Kidney epithelial cell (primary cell): Measurements from ENCODE around the gene NUF2. TPM values are rescaled to one million over a fixed set of nuclear protein-coding genes. Genes with fewer than 3 reads are reported as not detected.
A peak's percentile ranks its signal among the peaks of the same experiment; 100 is the strongest.
"Not testable (repeated sequence)": the region's sequence is repeated elsewhere in the genome, so short reads cannot be mapped to it uniquely, and the experiment has no call there.

ENCODE experiments used
- DNase-seq: peaks from one replicate; pipeline ENCODE4 v3.0.0-alpha.2; 2010; ENCODE audit warnings: low read depth
- H3K27me3 ChIP-seq: 2 replicates; pipeline ENCODE4 v1.6.0; 2011; ENCODE audit warnings: low read length; ENCODE audit not compliant: control insufficient read depth, insufficient read depth
- H3K36me3 ChIP-seq: 2 replicates; pipeline ENCODE4 v1.5.1; 2011; ENCODE audit warnings: low read length; ENCODE audit not compliant: control insufficient read depth, insufficient read depth
- H3K4me3 ChIP-seq: 2 replicates; pipeline ENCODE4 v1.5.1; 2011; ENCODE audit warnings: low read depth, mild to moderate bottlenecking, control low read depth, low read length
- CTCF ChIP-seq: IDR thresholded peaks from 2 replicates; pipeline ENCODE4 v1.5.1; 2011; ENCODE audit warnings: mild to moderate bottlenecking, moderate library complexity, low read length, control low read depth, inconsistent platforms; ENCODE audit not compliant: insufficient read depth, poor library complexity, severe bottlenecking
- total RNA-seq: library from RNA; depleted of rRNA; stranded (reverse); fragments of >200 nt; gene quantifications from 2 replicates; pipeline ENCODE4 v1.2.3, GENCODE V29; 2015

Gene NUF2
- 3.6 and 6.8 TPM in 2 replicates for total RNA-seq

- peak; percentile 90 for DNase-seq
- H3K27me3 ChIP-seq = no peaks in the 10 kb centered on the region
- H3K4me3 ChIP-seq = peak within 1 kb of the TSS; percentile 94
- no peaks in the 10 kb centered on the region for H3K36me3 ChIP-seq
- TF ChIP-seq CTCF = no peak
These were observed at the start of gene NUF2 for GRCh38 chr1:163321311-163322305. Gene NUF2, plus strand, starts transcription at chr1:163321954. Its CDS starts 4,098 bp downstream, at chr1:163326052.

GRCh38 chr1:163273766-163274441 lies 47.9 kb upstream of the NUF2 start:
- Histone ChIP-seq H3K36me3 (no peaks in the 10 kb centered on the region), H3K4me3 (no peak overlapping the region), H3K27me3 (no peaks in the 10 kb centered on the region)
- peak; percentile 80 for DNase-seq
- TF ChIP-seq CTCF = no peak

- peak; percentile 21 for DNase-seq
These were observed 46.5 kb upstream of the NUF2 start for GRCh38 chr1:163275222-163275621.

GRCh38 chr1:163278602-163279001 lies 43.2 kb upstream of the NUF2 start:
- no peak for TF ChIP-seq CTCF

More at GRCh38 chr1:163275222-163275621, 46.5 kb upstream of the NUF2 start:
- Histone ChIP-seq H3K36me3 (no peaks in the 10 kb centered on the region), H3K4me3 (no peak overlapping the region), H3K27me3 (no peaks in the 10 kb centered on the region)
- TF ChIP-seq CTCF = no peak

GRCh38 chr1:163284867-163285266 lies 36.9 kb upstream of the NUF2 start:
- not testable (repeated sequence) for DNase-seq, H3K4me3 ChIP-seq, H3K27me3 ChIP-seq, H3K36me3 ChIP-seq

More at GRCh38 chr1:163278602-163279001, 43.2 kb upstream of the NUF2 start:
- no peaks in the 10 kb centered on the region for H3K27me3 ChIP-seq
- no peaks in the 10 kb centered on the region for H3K36me3 ChIP-seq
- no peak overlapping the region for H3K4me3 ChIP-seq
- DNase-seq = no peak

- no peaks in the 10 kb centered on the region for H3K36me3 ChIP-seq
- no peak overlapping the region for H3K4me3 ChIP-seq
- no peak for TF ChIP-seq CTCF
- no peak for DNase-seq
- H3K27me3 ChIP-seq = no peaks in the 10 kb centered on the region
These were observed 31.6 kb upstream of the NUF2 start for GRCh38 chr1:163290025-163290640.
